GM12891 (cell line): ENCODE measurements around the gene ADCYAP1.

ENCODE experiments used
- PAX5 ChIP-seq: IDR thresholded peaks from 2 replicates; pipeline ENCODE4 v1.6.1; 2011; ENCODE audit warnings: low read length, moderate library complexity, mild to moderate bottlenecking; ENCODE audit not compliant: insufficient read depth, severe bottlenecking
- POLR2A ChIP-seq: IDR thresholded peaks from 2 replicates; pipeline ENCODE4 v1.6.1; 2011; ENCODE audit warnings: low read depth, low read length, control low read depth
- POLR2AphosphoS5 ChIP-seq: IDR thresholded peaks from 2 replicates; pipeline ENCODE4 v1.6.1; 2011; ENCODE audit warnings: low read depth, low read length, control low read depth
- POU2F2 ChIP-seq: IDR thresholded peaks from 2 replicates; pipeline ENCODE4 v1.6.1; 2011; ENCODE audit warnings: low read depth, mild to moderate bottlenecking, control low read depth, low read length, moderate library complexity
- SPI1 ChIP-seq: IDR thresholded peaks from 2 replicates; pipeline ENCODE4 v1.6.1; 2011; ENCODE audit warnings: low read depth, low read length, control low read depth
- TAF1 ChIP-seq: IDR thresholded peaks from 2 replicates; pipeline ENCODE4 v1.6.1; 2011; ENCODE audit warnings: low read depth, low read length, control low read depth

- TF ChIP-seq POLR2A (no peak), POLR2AphosphoS5 (no peak), TAF1 (no peak), SPI1 (no peak), POU2F2 (no peak), PAX5 (no peak)
Measured at GRCh38 chr18:910247-910646, 5.6 kb downstream of the ADCYAP1 start.
